ENCODE data around the gene UACA.
"Not testable (repeated sequence)": the region's sequence is repeated elsewhere in the genome, so short reads cannot be mapped to it uniquely, and the experiment has no call there.

The UACA gene

GRCh38 chr15:70669006-70669602 is 94.3 kb downstream of the UACA start:
- DNase-seq (ENCODE audit: low read depth): no peak

DNA sequence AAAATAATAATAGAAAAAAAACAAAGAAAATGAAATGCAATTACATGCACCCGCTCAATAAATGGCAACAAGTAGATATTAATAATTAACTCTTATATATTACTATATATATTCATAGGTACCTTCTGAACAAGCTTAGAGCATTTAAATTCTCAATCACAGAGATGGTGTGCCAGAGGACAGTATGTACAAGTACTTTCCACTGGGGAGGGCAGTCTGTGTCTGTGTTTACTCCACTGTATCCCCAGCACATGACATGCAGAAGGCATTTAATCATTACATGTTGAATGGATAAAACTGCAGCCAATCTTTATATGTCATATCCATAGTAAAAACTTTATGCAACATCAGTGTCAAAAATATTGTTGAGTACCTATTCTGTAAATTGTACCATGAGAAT is 97.8 kb downstream of the UACA start:
- no peak for DNase-seq (ENCODE audit: low read depth)

GRCh38 chr15:70664494-70664893 is 98.9 kb downstream of the UACA start:
- DNase-seq (ENCODE audit: low read depth): no peak

DNA sequence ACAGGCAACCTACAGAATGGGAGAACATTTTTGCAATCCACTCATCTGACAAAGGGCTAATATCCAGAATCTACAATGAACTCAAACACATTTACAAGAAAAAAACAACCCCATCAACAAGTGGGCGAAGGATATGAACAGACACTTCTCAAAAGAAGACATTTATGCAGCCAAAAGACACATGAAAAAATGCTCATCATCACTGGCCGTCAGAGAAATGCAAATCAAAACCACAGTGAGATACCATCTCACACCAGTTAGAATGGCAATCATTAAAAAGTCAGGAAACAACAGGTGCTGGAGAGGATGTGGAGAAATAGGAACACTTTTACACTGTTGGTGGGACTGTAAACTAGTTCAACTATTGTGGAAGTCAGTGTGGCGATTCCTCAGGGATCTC is 100.3 kb downstream of the UACA start:
- DNase-seq (ENCODE audit: low read depth): not testable (repeated sequence)

DNA sequence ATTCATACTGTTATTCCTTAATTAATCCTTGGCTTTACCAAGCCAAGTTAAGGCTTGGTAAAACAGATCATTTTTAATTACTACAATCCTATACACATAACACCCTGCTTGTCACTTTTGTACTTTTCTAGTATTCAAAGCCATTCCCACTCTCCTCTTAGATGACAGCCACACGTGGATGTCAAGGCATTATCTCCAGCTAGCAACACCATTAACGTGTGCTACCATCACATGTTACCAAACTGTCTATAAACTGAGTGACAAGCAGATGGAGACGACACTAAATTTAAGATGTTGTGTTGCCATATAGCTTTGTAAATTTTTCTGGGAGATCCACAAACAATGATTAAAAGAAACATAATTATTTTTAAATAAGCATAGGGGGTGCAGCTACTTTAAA is 103.7 kb downstream of the UACA start:
- DNase-seq (ENCODE audit: low read depth): no peak

- no peak for DNase-seq (ENCODE audit: low read depth)
Measured at GRCh38 chr15:70658641-70659040, 104.7 kb downstream of the UACA start.

GRCh38 chr15:70653426-70653825 is 109.9 kb downstream of the UACA start:
- DNase-seq (ENCODE audit: low read depth): no peak

GRCh38 chr15:70652341-70652740 is 111.0 kb downstream of the UACA start:
- no peak for DNase-seq (ENCODE audit: low read depth)

DNA sequence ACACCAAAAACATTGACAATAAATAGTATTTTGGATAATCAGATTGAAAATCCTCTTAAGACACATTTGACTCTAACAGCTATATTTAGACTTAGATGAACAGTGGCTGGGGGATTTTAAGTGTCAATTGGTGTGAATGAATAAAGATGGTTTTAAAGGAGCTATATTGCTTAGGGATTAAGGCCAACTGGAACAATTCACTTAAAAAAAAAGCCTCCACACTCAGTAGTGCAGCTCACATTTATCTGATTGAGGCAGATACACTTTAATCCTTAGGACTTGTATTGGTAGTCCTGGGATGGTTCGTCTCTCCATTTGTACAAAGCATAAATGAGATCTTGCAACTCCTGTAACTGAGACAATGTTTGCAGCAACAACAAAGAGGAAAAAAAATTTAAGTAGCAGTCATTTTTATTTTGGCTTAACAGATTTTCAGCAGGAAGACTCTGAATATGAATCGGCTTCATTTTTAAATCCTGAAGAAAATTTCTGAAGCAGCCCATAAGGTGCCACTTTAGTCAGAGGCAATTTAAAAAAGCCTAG is 112.0 kb downstream of the UACA start:
- DNase-seq (ENCODE audit: low read depth): no peak

- DNase-seq (ENCODE audit: low read depth): no peak
Measured at GRCh38 chr15:70650567-70651302, 112.6 kb downstream of the UACA start.

- DNase-seq (ENCODE audit: low read depth): no peak
Measured at GRCh38 chr15:70647396-70647795, 116.0 kb downstream of the UACA start.

DNA sequence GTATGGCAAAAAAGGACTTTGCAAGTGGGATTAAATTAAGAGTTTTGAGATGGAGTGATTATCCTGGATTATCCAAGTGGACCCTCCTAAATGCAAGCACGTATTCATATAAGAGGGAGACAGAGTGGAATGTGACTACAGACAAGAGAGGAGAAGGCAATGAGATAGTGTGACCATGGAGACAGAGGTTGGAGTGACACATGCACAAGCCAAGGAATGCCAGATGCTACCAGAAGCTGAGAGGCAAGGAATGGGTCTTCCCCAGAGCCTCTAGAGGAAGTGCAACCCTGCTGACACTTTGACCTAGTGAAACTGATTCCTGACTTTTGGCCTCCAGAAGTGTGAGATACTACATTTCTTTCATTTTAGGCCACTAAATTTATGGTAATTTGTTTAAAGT is 117.2 kb downstream of the UACA start:
- no peak for DNase-seq (ENCODE audit: low read depth)

GRCh38 chr15:70643783-70644125 is 119.6 kb downstream of the UACA start:
- no peak for DNase-seq (ENCODE audit: low read depth)

DNA sequence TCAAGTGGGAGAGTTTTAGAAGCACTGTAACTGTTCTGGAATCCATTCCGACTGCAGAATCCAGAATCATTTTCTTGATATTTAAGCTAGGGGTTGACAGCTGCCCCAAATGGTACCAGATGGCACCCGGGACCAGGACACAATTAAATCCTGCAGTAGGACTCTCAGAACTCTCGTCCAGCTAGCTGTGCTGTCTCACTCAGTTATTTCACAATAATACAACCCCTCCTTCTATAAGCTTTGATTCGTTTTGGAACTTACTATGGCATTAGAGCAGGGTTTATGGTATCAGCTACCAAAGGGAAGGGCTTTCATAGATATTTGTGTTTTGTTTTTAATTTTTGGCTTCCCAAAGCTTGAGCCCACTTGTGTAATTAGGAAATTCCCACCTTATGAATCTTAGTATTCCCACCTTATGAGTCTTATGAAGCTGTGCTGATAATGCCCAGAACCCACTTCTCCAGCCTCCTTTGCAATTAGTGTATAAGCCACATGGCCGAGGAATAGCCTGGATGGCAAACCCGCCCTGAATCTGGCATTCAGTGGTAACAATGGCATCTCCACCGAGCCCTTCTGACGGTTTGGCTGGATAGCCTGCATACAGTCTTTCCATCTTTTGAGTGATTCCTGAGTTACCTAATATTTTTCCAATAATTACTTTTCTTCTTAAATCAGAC is 120.1 kb downstream of the UACA start:
- no peak for DNase-seq (ENCODE audit: low read depth)

DNA sequence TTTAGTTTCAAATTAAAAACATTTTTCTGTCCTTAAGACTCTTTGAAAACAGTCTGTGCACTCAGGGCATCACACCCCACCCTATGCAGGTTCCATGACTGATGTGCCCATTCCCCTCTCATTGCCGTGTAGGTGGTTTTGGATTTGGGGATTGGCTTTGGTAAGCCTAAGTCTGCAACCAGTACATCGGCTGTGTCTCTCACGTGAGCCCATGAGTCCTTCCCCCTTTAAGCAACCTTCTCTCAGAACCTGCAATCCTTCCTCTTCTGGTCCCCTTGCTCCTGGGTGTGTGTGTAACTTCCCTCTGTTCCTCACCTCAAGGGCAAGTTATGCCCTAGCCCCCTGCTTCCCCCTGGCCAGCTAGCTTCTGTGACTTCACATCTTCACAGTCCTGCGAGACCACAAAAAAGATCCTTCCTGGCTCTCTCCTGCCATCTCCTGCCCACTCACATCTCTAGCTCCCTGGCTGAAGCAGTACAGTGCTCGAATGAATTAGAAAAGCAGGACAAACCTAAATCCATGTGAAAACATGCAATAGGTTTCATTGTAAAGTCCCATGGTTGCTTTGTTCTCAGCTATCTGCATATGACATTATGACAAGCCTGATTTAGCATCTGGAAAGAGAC is 126.7 kb downstream of the UACA start:
- no peak for DNase-seq (ENCODE audit: low read depth)

- no peak for DNase-seq (ENCODE audit: low read depth)
Measured at GRCh38 chr15:70635895-70636294, 127.5 kb downstream of the UACA start.

DNA sequence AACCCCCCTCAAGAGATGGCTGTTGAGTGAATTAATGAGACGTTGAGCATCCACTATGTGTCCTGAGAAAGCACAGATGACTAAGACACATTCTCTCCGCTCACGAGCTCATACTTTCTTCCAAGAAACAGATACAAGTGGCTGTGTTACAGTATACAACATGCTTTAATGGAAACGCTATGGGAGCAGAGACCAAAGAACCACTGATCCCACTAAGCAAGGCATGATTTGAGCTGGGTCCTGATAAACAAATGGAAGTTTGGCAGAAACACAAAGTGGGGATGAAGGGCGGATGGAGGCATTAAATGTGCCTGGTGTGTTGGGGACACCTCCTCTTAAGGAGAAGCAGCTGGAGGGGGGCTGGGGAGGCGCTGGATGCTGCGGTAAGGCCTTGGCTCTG is 129.4 kb downstream of the UACA start:
- DNase-seq (ENCODE audit: low read depth): no peak

DNA sequence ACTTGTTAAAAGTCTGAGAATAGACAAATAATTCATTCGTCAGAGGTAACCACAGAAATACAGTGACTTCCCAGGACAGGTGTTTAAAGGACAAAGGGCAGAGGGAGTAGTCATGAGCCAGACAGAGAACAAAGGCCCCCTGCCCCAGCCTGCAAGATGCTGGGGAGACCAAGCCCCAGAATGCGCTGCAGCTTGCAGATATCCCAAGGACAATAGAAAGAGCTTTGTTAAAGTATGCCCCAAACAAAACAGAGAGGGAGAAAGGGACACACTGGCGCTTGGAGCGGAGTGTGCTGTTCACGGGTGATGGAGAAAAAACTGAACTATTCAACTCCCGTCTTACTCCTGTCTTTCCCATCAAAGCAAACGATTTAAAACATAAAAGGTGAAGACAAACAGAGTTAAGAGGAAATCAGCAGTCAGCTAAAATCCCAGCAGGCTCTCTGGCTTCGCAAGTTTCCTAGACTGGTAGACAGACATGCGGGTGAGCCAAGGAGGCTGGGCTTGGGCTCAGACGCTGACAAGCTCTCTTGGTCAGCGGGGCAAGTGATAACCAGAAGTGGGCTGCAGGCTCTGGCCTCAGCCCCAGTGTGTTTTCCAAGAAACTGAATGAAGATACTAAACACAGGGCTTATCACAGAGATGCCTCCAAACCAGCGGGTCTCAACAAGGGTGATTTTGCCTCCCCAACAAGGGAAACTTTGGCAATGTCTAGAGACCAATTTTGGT is 130.1 kb downstream of the UACA start:
- no peak for DNase-seq (ENCODE audit: low read depth)

DNA sequence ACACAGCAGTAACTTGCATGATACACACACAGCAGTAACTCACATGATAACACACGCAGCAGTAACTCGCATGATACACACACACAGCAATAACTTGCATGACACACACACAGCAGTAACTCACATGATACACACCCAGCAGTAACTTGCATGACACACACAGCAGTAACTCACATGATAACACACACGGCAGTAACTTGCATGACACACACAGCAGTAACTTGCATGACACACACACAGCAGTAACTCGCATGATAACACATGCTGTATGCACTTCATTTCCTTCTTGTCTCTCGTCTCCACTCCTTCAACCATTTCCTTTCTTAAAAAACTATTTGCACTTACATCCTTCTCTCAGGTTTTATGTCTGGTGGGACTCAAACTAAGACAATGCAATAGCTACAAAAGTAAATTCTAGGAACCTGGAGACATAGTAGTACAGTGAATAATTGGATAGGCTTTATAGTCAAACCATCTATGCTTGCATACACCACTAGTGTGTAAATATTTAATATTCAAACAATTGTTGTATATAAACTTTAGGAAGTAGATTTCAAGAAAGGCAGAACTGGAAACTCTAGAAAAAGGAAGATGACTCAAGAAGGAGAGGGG is 130.8 kb downstream of the UACA start:
- no peak for DNase-seq (ENCODE audit: low read depth)

- no peak for DNase-seq (ENCODE audit: low read depth)
Measured at GRCh38 chr15:70632079-70632478, 131.3 kb downstream of the UACA start.

DNA sequence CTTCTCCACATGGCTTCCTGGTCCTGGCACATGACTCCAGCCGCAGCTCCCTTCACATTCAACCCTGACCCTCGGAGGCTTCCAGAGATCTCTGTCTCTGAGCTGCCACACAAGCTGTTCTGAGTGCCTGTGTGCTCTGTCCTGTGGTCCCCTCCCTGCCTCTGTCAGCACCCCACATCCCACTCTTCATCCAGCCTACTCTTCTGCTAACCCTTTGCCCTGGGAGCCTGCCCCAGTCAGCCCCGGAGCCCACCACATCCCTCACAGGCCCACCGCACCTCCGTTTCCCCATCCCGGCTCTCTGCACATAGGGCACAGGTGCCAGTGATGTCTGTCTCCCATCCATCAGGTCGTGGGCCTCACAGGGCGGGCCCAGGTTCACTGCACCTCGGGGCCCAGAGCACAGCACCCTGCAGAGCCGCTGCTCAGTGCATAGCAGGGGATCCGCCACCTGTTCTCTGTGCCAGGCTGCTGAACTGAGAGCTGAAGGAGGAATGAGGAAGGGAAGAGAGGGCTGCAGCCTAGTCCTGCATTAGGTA is 133.6 kb downstream of the UACA start:
- DNase-seq (ENCODE audit: low read depth): no peak

- no peak for DNase-seq (ENCODE audit: low read depth)
Measured at GRCh38 chr15:70628549-70628896, 134.8 kb downstream of the UACA start.
